ENCODE data around the gene SUMO3. TPM values are rescaled to one million over a fixed set of nuclear protein-coding genes. Genes with fewer than 3 reads are reported as not detected.

Gene SUMO3
- polyA plus RNA-seq, 1 donor (not counting 4 experiments of a cell fraction or from before 2014, with no cell fraction given) = 115 TPM

- FAIRE-seq = no peak
- Histone ChIP-seq H3K27me3 (ENCODE audit: control insufficient read depth, extremely low read depth, insufficient read depth, low read length) (no peaks in the 10 kb centered on the region), H3K36me3 (ENCODE audit: control insufficient read depth in 2 of 2, extremely low read depth in 1 of 2, insufficient read depth in 2 of 2, low read length in 2 of 2) (peaks cover 27 to 40% of the 10 kb centered on the region in 2 experiments), H3K4me3 (ENCODE audit: control insufficient read depth in 2 of 3, extremely low read depth in 1 of 3, insufficient read depth in 2 of 3, low read depth in 1 of 3, low read length in 3 of 3) (no peak overlapping the region), H3K9me3 (ENCODE audit: control insufficient read depth, low read depth, low read length) (no peaks in the 10 kb centered on the region), H3K79me2 (ENCODE audit: control insufficient read depth, insufficient read depth, low read length) (peaks cover 24% of the 10 kb centered on the region), H3K9ac (ENCODE audit: control insufficient read depth, extremely low read depth, insufficient read depth, low read length) (no peak overlapping the region), H2AFZ (ENCODE audit: control insufficient read depth, low read length) (no peak overlapping the region), H3K9me1 (ENCODE audit: control insufficient read depth, extremely low read depth, insufficient read depth, low read length) (no peaks in the 10 kb centered on the region), H4K20me1 (ENCODE audit: control insufficient read depth, extremely low read depth, insufficient read depth, low read length) (peaks cover 9% of the 10 kb centered on the region), H3K27ac (ENCODE audit: control insufficient read depth, insufficient read depth, low read length) (no peak overlapping the region), H3K4me1 (ENCODE audit: control insufficient read depth, extremely low read depth, insufficient read depth, low read length) (peaks cover 12% of the 10 kb centered on the region), H3K4me2 (ENCODE audit: control insufficient read depth, extremely low read depth, insufficient read depth, low read depth, low read length) (no peak overlapping the region)
- TF ChIP-seq EZH2 (IDR thresholded peaks at IDR 0.05; ENCODE audit: low read length) (no peak), CTCF (optimal IDR thresholded peaks at IDR 0.05 in 1 of 3, IDR thresholded peaks at IDR 0.05 in 1 of 3, conservative IDR thresholded peaks at IDR 0.05 in 1 of 3; ENCODE audit: extremely low read depth in 1 of 3, insufficient read depth in 2 of 3, low read length in 3 of 3) (no peak)
- dilution Hi-C loops (cut with MboI; ENCODE audit: extremely low pct_ligation_motif_present, low sequenced_read_pairs) = no loop called here
- DNase-seq (ENCODE audit: low read depth, low spot score) = no peak
Measured at GRCh38 chr21:44805226-44805625, 12.6 kb downstream of the SUMO3 start.

GRCh38 chr21:44804762-44805161 lies 13.1 kb downstream of the SUMO3 start:
- Histone ChIP-seq H3K9ac (ENCODE audit: control insufficient read depth, extremely low read depth, insufficient read depth, low read length) (no peak overlapping the region), H3K4me2 (ENCODE audit: control insufficient read depth, extremely low read depth, insufficient read depth, low read depth, low read length) (no peak overlapping the region), H3K9me3 (ENCODE audit: control insufficient read depth, low read depth, low read length) (no peaks in the 10 kb centered on the region), H3K4me1 (ENCODE audit: control insufficient read depth, extremely low read depth, insufficient read depth, low read length) (peaks cover 16% of the 10 kb centered on the region), H3K9me1 (ENCODE audit: control insufficient read depth, extremely low read depth, insufficient read depth, low read length) (no peaks in the 10 kb centered on the region), H3K79me2 (ENCODE audit: control insufficient read depth, insufficient read depth, low read length) (peaks cover 25% of the 10 kb centered on the region), H3K27ac (ENCODE audit: control insufficient read depth, insufficient read depth, low read length) (no peak overlapping the region), H3K4me3 (ENCODE audit: control insufficient read depth in 2 of 3, extremely low read depth in 1 of 3, insufficient read depth in 2 of 3, low read depth in 1 of 3, low read length in 3 of 3) (no peak overlapping the region), H3K36me3 (ENCODE audit: control insufficient read depth in 2 of 2, extremely low read depth in 1 of 2, insufficient read depth in 2 of 2, low read length in 2 of 2) (peaks cover 23 to 37% of the 10 kb centered on the region in 2 experiments), H3K27me3 (ENCODE audit: control insufficient read depth, extremely low read depth, insufficient read depth, low read length) (no peaks in the 10 kb centered on the region), H2AFZ (ENCODE audit: control insufficient read depth, low read length) (no peak overlapping the region), H4K20me1 (ENCODE audit: control insufficient read depth, extremely low read depth, insufficient read depth, low read length) (peaks cover 6% of the 10 kb centered on the region)
- DNase-seq (ENCODE audit: low read depth, low spot score) (no peak), FAIRE-seq (no peak)
- no peak for TF ChIP-seq EZH2 (IDR thresholded peaks at IDR 0.05; ENCODE audit: low read length)
- TF ChIP-seq CTCF (optimal IDR thresholded peaks at IDR 0.05 in 1 of 3, IDR thresholded peaks at IDR 0.05 in 1 of 3, conservative IDR thresholded peaks at IDR 0.05 in 1 of 3; ENCODE audit: extremely low read depth in 1 of 3, insufficient read depth in 2 of 3, low read length in 3 of 3) = no peak
- dilution Hi-C loops (cut with MboI; ENCODE audit: extremely low pct_ligation_motif_present, low sequenced_read_pairs) = no loop called here
